ENCODE measurements around the gene SIGMAR1. TPM values are rescaled to one million over a fixed set of nuclear protein-coding genes. Genes with fewer than 3 reads are reported as not detected.

Gene SIGMAR1
- total RNA-seq, 2 donors from 2014 or later = 30.2 to 39.4 TPM

DNA sequence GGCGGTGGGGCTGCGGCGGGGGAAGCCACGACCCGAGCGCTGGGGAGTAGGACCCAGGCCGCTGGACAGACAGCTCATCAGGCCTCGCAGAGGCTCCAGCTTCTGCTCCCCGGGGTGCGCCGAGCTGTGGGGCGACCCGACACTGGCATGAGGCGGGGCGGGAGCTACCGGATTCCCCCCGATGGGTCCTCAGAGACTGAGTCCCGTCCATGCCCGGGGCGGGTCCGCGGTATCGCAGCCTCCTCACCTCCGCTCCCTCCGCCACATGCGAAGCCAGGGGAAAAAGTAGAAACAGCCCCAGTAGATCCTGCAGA is 27.4 kb upstream of the SIGMAR1 start:
- peak; percentile 7 for ATAC-seq
- no peak for DNase-seq
- Mint-ChIP-seq H3K4me1 (peaks cover 54% of the 10 kb centered on the region), H3K27ac (peak overlapping the region; percentile 95), H3K36me3 (ENCODE audit: low read depth) (peaks cover 6% of the 10 kb centered on the region), H3K4me3 (peak overlapping the region; percentile 96), H3K27me3 (no peaks in the 10 kb centered on the region)
- no peaks in the 10 kb centered on the region for H3K9me3 ChIP-seq (ENCODE audit: control insufficient read depth, low read length, poor library complexity, severe bottlenecking)

DNA sequence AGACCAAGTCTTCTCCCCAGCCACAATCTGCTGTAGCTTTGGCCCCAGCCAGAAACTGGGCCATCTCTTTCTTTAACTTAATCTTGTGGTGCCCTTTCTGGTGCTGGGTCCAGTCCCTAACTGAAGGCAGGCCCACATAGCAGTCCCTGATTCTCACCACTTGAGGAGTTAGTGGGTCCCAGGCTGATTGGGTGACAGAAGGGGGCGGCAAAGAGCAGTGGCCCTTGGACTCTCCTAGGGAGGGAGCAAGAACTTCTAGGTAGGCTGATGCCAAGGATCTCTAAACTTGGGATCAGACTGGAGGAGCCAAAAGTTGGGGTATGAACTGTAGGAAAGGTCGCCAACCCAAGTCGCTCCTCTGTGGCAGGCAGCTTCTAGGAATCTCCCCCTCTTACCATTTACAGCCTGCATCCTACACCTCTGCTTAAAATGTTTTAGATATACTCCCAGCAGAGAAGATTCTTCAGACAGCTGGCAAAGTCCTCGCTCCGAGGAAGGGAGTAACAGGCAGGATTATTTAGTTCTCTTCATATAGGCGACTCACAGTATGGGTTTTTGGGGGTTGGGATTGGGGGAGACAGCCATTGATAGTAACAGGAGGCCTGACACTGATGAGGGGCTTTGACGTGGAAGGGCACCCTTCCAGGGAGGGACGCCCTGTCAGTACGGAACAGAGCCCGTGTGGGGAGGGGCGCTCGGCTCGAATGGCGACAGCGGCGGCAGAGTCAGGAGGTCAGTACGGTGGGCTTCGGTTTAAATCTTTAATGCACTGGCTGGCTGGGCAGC is 26.9 kb upstream of the SIGMAR1 start:
- ATAC-seq = peak; percentile 44
- peak; percentile 58 to 74 (median 66) for DNase-seq
- no peaks in the 10 kb centered on the region for H3K9me3 ChIP-seq (ENCODE audit: control insufficient read depth, low read length, poor library complexity, severe bottlenecking)
- Mint-ChIP-seq H3K27ac (peak overlapping the region; percentile 95), H3K4me3 (peak overlapping the region; percentile 96), H3K27me3 (no peaks in the 10 kb centered on the region), H3K36me3 (ENCODE audit: low read depth) (peaks cover 7% of the 10 kb centered on the region), H3K4me1 (peaks cover 54% of the 10 kb centered on the region)

DNA sequence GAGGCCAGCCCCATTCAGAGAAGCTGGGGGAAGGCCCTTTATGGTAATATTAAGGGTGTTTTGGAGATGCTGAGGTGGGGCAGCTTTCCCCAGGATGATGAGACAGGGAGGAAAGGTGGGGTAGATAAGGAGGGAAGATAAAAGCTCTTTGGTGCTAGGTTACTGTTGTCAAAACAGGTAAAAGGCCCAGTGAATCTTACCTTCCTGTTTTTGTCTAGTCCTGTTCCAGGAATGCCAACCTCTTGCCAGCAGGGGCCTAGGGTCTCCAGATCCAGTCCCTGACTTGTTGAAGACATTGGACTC is 25.7 kb upstream of the SIGMAR1 start:
- Mint-ChIP-seq H3K4me1 (peaks cover 54% of the 10 kb centered on the region), H3K27ac (peak overlapping the region; percentile 95), H3K4me3 (peak overlapping the region; percentile 96), H3K27me3 (no peaks in the 10 kb centered on the region), H3K36me3 (ENCODE audit: low read depth) (peaks cover 7% of the 10 kb centered on the region)
- no peaks in the 10 kb centered on the region for H3K9me3 ChIP-seq (ENCODE audit: control insufficient read depth, low read length, poor library complexity, severe bottlenecking)
- peak in 2 of 3 donors; percentile 18 to 23 for DNase-seq
- ATAC-seq = peak; percentile 34

DNA sequence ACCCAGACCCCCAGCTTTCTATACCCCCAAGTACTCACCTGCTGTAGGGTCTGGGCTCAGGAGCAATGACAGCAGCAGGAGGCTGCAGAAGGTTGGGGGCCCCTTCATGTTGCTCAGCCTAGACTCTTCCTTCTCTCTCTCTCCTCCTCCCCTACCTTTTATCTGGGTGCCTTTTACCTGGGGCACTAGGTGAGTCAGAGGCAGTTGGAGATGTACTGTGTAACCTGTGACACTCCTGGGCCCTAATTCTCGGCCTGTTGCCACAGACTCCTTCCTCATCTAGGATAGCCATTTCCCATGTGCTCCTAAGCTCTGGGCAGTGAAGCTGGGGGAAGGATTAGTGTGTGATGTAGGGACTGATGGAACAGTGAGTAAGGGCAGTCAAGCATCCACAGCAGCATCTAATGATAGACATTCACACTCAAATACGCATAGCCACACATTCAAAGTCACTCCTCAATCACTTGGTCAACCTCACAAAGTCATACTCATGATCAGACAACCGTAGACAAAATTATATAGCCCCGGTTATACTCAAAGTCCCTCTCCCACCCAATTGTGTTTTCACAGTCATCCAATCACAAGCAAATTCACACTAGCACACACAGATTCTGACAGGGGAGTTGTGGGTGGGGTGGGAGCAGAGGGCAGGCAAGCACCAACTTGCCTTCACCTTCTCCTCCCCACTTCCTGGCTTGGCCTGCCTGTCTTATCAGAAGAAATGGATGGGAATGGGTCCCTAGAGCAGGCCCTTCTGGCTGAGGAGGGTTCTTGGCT is 25.1 kb upstream of the SIGMAR1 start, which contains the start of gene CCL27:
Gene CCL27 (minus strand): TSS at position 132 of the 777 bp plus-strand sequence. CDS start 24 bp downstream, at position 108.
- H3K36me3 Mint-ChIP-seq (ENCODE audit: low read depth) = peaks cover 7% of the 10 kb centered on the region
- peaks cover 54% of the 10 kb centered on the region for H3K4me1 Mint-ChIP-seq
- peak within 1 kb of the TSS; percentile 95 for H3K27ac Mint-ChIP-seq
- H3K27me3 Mint-ChIP-seq = no peaks in the 10 kb centered on the region
- ATAC-seq (no peak), DNase-seq (no peak)
- no peaks in the 10 kb centered on the region for H3K9me3 ChIP-seq (ENCODE audit: control insufficient read depth, low read length, poor library complexity, severe bottlenecking)
- H3K4me3 Mint-ChIP-seq = peak within 1 kb of the TSS; percentile 96

DNA sequence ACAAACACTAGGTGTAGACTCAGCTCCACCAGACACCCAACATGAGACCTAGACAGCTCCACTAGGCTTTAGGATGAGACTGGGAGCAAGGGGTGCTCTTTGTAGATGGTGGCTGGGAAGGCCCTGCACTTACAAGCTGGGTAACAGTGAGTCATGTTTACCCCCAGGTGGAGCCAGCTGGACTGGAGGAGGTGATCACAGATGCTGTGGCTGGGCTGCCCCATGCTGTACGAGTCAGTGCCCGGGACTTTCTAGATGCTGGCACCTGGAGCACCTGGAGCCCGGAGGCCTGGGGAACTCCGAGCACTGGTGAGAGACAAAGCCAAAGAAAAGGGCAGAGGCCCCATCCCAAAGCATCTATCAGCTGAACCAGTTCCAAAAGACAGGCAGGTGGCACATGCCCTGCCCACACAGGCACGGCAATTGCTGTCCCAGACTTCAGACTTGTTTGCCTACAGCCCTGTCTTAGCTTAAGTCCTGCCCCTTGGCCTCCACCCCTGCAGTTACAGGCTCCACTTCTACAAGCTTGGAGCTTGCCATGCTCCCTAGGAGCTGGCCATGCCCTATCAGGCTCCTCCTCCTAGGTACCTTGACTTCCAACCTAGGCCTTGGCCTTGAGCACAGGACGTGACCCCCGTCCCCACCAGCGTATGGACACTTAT is 22.1 kb upstream of the SIGMAR1 start:
- H3K9me3 ChIP-seq (ENCODE audit: control insufficient read depth, low read length, poor library complexity, severe bottlenecking) = no peaks in the 10 kb centered on the region
- no peak overlapping the region for H3K4me3 Mint-ChIP-seq
- H3K27ac Mint-ChIP-seq = no peak overlapping the region
- H3K4me1 Mint-ChIP-seq = peaks cover 49% of the 10 kb centered on the region
- H3K36me3 Mint-ChIP-seq (ENCODE audit: low read depth) = peaks cover 5% of the 10 kb centered on the region
- no peak for ATAC-seq
- H3K27me3 Mint-ChIP-seq = no peaks in the 10 kb centered on the region
- no peak for DNase-seq

DNA sequence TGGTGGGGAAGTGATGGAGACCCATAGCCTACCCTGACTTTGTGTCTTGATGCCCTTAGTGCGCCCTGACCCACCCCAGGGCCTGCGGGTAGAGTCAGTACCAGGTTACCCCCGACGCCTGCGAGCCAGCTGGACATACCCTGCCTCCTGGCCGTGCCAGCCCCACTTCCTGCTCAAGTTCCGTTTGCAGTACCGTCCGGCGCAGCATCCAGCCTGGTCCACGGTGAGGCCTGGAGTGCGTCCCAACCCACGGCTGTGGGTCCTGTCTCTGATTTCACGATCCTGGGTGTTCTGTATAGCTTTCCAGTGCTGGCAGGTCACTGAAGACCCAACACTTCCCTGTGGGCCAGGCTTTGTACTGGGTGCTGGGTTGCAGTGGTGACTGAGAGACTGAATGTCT is 20.9 kb upstream of the SIGMAR1 start:
- DNase-seq (no peak), ATAC-seq (no peak)
- Mint-ChIP-seq H3K4me3 (no peak overlapping the region), H3K27me3 (no peaks in the 10 kb centered on the region), H3K4me1 (peaks cover 42% of the 10 kb centered on the region), H3K36me3 (ENCODE audit: low read depth) (peaks cover 5% of the 10 kb centered on the region), H3K27ac (peak overlapping the region; percentile 51)
- no peaks in the 10 kb centered on the region for H3K9me3 ChIP-seq (ENCODE audit: control insufficient read depth, low read length, poor library complexity, severe bottlenecking)

DNA sequence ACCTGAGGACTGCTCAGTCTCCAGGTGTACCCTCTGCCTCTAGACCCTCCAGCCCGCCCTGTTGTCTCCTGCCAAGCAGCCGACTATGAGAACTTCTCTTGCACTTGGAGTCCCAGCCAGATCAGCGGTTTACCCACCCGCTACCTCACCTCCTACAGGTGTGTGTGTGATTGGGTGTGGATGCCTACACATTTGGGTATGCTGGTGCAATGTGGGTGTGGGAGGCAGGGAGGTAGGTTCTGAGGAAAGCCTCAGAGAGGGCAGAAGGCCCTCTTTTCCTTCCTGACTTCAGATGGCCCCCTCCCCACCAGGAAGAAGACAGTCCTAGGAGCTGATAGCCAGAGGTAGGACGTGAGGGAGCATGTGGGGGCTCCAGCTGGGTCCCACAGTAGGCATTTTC is 19.4 kb upstream of the SIGMAR1 start:
- peaks cover 7% of the 10 kb centered on the region for H3K36me3 Mint-ChIP-seq (ENCODE audit: low read depth)
- ATAC-seq (no peak), DNase-seq (no peak)
- peak overlapping the region; percentile 67 for H3K27ac Mint-ChIP-seq
- no peaks in the 10 kb centered on the region for H3K9me3 ChIP-seq (ENCODE audit: control insufficient read depth, low read length, poor library complexity, severe bottlenecking)
- H3K4me1 Mint-ChIP-seq = peaks cover 40% of the 10 kb centered on the region
- no peak overlapping the region for H3K4me3 Mint-ChIP-seq
- no peaks in the 10 kb centered on the region for H3K27me3 Mint-ChIP-seq

DNA sequence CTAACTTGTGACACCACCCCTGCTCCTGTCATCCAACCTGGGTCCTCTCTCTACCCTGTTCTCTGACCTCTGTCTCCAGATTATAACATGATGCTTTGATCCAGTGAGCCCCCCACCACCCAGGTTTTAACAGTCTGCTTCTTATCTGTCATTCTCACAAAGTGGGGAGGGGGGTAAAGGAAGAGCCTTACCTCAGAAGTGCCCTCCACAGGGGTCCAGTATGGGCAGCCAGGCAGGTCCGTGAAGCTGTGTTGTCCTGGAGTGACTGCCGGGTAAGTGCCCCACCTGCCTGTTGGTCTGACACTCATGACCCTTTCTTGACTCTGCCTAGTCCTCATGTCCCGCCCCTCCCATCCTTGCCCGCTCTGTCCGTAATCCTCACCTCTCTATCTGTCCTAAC is 17.8 kb upstream of the SIGMAR1 start:
- DNase-seq = no peak
- H3K4me1 Mint-ChIP-seq = peaks cover 28% of the 10 kb centered on the region
- no peak for ATAC-seq
- no peak overlapping the region for H3K4me3 Mint-ChIP-seq
- H3K27ac Mint-ChIP-seq = peak overlapping the region; percentile 67
- no peaks in the 10 kb centered on the region for H3K27me3 Mint-ChIP-seq
- H3K36me3 Mint-ChIP-seq (ENCODE audit: low read depth) = peaks cover 5% of the 10 kb centered on the region
- no peaks in the 10 kb centered on the region for H3K9me3 ChIP-seq (ENCODE audit: control insufficient read depth, low read length, poor library complexity, severe bottlenecking)

DNA sequence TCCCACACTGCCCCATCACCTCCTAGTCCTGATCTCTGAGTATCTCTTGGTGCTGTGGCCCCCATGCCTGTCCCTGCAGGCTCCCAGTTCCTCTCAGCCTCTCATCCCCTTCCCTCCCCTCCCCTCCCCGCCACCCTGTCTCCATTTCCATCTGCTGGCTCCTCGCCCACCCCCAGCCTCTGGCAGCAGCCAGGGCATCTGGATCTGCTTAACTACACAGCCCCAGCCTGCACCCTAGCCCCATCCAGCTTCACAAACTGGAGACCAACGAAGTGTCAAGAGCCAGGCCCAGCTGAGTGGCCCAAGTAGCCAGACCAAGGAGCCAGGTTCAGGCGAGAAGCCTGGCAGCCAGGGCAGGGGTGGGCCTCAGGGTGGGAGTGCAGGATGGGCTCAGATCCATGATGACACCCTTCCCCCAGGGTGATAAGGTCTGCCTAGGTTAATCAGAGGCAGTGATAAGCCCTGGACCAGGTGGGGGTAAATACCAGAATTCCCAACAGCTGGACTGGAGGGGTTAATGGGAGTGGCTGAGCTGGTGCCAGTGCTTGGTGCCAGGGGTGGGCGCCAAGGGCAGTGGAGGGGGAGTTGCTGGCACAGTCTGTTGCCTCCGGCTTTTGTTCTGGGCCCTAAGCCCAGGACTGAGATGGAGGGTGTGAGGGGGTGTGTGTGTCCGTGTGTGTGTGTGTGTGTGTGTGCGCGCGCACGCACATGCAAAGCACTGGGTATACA is 16.9 kb upstream of the SIGMAR1 start:
- Mint-ChIP-seq H3K27me3 (no peaks in the 10 kb centered on the region), H3K4me1 (peaks cover 30% of the 10 kb centered on the region), H3K27ac (no peak overlapping the region), H3K36me3 (ENCODE audit: low read depth) (peaks cover 3% of the 10 kb centered on the region), H3K4me3 (no peak overlapping the region)
- no peaks in the 10 kb centered on the region for H3K9me3 ChIP-seq (ENCODE audit: control insufficient read depth, low read length, poor library complexity, severe bottlenecking)
- DNase-seq = no peak
- ATAC-seq = no peak

DNA sequence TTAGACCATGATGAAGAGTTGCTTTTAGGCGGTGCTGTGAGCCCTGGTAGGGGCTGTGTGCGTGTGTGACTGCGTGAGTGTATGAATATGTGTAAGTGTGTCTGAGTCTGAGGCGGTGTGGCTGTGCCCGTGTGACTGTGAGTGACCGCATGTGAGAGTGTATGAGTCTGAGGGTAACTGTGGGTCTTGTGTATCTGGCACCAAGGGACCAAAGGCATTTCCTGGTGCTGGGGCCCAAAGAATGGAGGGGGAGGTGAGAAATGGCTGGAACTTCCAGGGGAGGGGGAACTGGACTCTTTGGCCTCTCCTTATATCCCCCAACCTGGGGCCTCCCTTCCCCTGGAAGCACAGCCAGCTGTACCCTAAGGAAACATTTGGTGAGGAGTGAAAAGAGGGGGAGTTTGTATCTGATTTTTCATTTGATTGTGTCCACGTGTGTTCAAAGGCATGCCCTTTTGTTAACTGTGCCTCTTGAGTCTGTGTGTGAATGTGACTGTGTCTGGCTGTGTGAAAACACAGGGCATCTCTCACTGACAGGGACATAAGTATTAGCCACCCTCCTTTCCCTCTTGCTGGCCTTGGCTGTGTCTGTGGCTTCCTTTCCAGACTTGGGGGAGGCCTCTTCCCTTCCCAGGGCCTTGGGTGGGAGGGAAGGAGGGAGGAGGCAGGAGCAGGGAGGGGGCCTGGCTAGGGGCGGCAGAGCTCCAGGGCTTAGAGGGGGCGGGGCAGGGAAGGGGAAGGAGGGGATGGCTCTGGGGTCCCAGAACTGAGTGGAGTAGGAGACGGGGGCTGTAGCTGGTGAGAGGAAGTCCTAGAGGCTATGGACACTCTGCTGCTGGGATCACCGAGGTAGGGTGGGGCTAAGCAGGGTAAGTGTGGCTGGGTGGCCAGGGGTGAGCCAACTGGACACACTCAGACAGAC is 15.8 kb upstream of the SIGMAR1 start:
- ATAC-seq (no peak), DNase-seq (no peak)
- Mint-ChIP-seq H3K4me1 (peaks cover 38% of the 10 kb centered on the region), H3K36me3 (ENCODE audit: low read depth) (peaks cover 6% of the 10 kb centered on the region), H3K27ac (peak overlapping the region; percentile 87), H3K27me3 (no peaks in the 10 kb centered on the region), H3K4me3 (peak overlapping the region; percentile 4)
- H3K9me3 ChIP-seq (ENCODE audit: control insufficient read depth, low read length, poor library complexity, severe bottlenecking) = no peaks in the 10 kb centered on the region

DNA sequence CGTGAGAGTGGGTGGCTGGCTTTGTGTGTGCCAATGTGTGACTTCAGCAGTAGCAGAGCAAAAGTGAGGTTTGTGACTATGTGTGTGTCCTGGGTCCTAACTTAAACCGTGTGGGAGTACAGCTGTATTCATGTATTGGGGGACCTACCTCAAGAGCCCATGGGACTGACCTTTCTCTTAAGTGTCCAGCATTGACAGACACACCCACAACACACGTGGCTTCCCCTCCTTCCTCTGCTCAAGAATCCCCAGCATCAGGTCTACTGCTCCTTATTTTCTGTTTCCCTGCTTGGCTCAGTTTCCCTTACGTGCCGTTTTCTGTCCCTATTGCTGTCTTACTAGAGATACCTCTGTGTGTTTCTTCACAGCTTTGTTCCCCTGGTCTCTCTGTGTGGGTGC is 15.0 kb upstream of the SIGMAR1 start:
- H3K4me3 Mint-ChIP-seq = peak overlapping the region; percentile 78
- H3K36me3 Mint-ChIP-seq (ENCODE audit: low read depth) = peaks cover 8% of the 10 kb centered on the region
- peak overlapping the region; percentile 87 for H3K27ac Mint-ChIP-seq
- DNase-seq (no peak), ATAC-seq (no peak)
- H3K4me1 Mint-ChIP-seq = peaks cover 46% of the 10 kb centered on the region
- no peaks in the 10 kb centered on the region for H3K9me3 ChIP-seq (ENCODE audit: control insufficient read depth, low read length, poor library complexity, severe bottlenecking)
- H3K27me3 Mint-ChIP-seq = no peaks in the 10 kb centered on the region

DNA sequence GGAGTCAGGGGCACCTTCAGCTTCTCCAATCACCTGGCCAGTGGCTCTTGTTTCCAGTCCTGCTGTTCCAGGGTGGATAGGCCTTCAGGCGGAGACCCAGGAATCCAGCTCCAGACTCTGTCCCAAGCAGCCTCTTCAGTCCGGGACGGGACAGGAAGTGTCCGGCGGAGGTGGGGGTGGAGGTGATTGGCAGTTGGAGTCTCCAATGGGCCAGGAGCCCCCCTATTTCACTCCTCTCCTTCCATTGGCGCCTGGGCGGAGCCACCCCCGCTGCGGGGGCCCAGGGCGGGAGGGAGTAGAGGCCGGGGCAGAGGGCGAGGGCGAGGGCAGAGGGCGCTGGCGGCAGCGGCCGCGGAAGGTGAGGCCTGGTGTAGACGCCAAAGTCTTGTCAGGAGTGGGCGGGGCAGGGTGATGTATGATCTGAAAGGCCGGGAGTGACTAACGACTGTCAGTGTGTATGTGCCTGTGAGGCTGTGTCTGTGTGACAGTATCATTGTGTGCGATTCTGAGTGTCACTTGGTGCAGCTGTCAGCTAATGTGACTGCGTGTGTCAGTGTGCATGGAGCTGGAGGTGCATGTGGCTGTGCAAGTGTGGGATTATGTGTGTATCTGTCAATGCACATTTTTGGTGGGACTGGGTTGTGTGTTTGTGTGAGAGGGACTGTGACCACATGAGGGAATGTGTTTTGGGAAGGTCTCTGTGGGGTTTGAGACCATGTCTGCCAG is 14.5 kb upstream of the SIGMAR1 start, which contains the start of gene IL11RA:
Gene IL11RA (plus strand): TSS at position 310 of the 726 bp plus-strand sequence. CDS start 3,033 bp downstream, outside the sequence.
- DNase-seq = no peak
- Mint-ChIP-seq H3K36me3 (ENCODE audit: low read depth) (peaks cover 8% of the 10 kb centered on the region), H3K27me3 (no peaks in the 10 kb centered on the region), H3K4me1 (peaks cover 50% of the 10 kb centered on the region), H3K4me3 (peak within 1 kb of the TSS; percentile 78), H3K27ac (peak within 1 kb of the TSS; percentile 87)
- H3K9me3 ChIP-seq (ENCODE audit: control insufficient read depth, low read length, poor library complexity, severe bottlenecking) = no peaks in the 10 kb centered on the region
- ATAC-seq = peak; percentile 60

Measured in T-helper 17 cell (primary cell).